Upper lobe of left lung (tissue), 6 donors: ENCODE data around the gene ADGRG3. TPM values are rescaled to one million over a fixed set of nuclear protein-coding genes. Genes with fewer than 3 reads are reported as not detected.

Source experiments
- ATAC-seq, 2 donors: fragments of 200-7000 bp; cut with Tn5 transposase; one replicate each; pipeline ENCODE4 v1.9.1; 2022; ENCODE audit warnings: mild to moderate bottlenecking in 2 of 2, moderate library complexity in 2 of 2; ENCODE audit not compliant: low FRiP score in 2 of 2
- DNase-seq, 2 donors: peaks; one replicate each; pipeline ENCODE4 v3.0.0-alpha.2; 2019 to 2020
- H3K27ac ChIP-seq, 4 donors: fragments of 200-600 bp; sonication (generic); one replicate each; pipeline ENCODE4 v1.5.1; 2016 to 2019
- H3K27me3 ChIP-seq, 4 donors: fragments of 200-600 bp; sonication (generic); one replicate each; pipeline ENCODE4 v1.5.1; 2017 to 2019
- H3K36me3 ChIP-seq, 4 donors: fragments of 200-600 bp; sonication (generic); one replicate each; pipeline ENCODE4 v1.5.1; 2016 to 2019
- H3K4me1 ChIP-seq, 4 donors: fragments of 200-600 bp; sonication (generic); one replicate each; pipeline ENCODE4 v1.5.1; 2018 to 2019
- H3K4me3 ChIP-seq, 4 donors: fragments of 200-600 bp; sonication (generic); one replicate each; pipeline ENCODE4 v1.5.1; 2017 to 2019; ENCODE audit warnings: mild to moderate bottlenecking in 2 of 4, moderate library complexity in 1 of 4
- H3K9me3 ChIP-seq, 4 donors: fragments of 200-600 bp; sonication (generic); one replicate each; pipeline ENCODE4 v1.5.1; 2018 to 2019
- CTCF ChIP-seq, 6 experiments: fragments of 450-650 bp in 4 of 6; fragments of 200-600 bp in 2 of 6; sonication (generic) in 2 of 6; IDR thresholded peaks; one replicate each; pipeline ENCODE4 v1.5.1; 2016 to 2019; ENCODE audit warnings: antibody characterized with exemption in 6 of 6
- EP300 ChIP-seq, 4 donors: sonication (generic); formaldehyde crosslinking; IDR thresholded peaks; one replicate each; pipeline ENCODE4 v1.5.1; 2017; ENCODE audit warnings: antibody characterized with exemption in 4 of 4, control low read depth in 2 of 4
- POLR2A ChIP-seq, 4 donors: fragments of 450-650 bp; IDR thresholded peaks; one replicate each; pipeline ENCODE4 v1.5.1; 2016 to 2017; ENCODE audit warnings: antibody characterized with exemption in 4 of 4, mild to moderate bottlenecking in 2 of 4
- POLR2AphosphoS5 ChIP-seq, 2 donors: sonication (generic); formaldehyde crosslinking; IDR thresholded peaks; one replicate each; pipeline ENCODE4 v1.5.1; 2017; ENCODE audit warnings: antibody characterized with exemption in 2 of 2
- WGBS, 2 donors: methylation state at CpG; one replicate each; pipeline ENCODE4 v1.1.5; 2017 to 2018; 5-methylcytosine and 5-hydroxymethylcytosine counted together
- total RNA-seq, 6 donors: library from RNA; depleted of rRNA in 4 of 6; stranded (reverse); fragments of >200 nt in 4 of 6; gene quantifications; one replicate each; pipeline versions ENCODE4 v1.1.0 to v1.2.1, GENCODE V29; 2016 to 2021
- donor health status: DM: no; HTN: no; CAD: no; lungs with moderate emphysema.
- donor health status: DM: no; HTN: yes; CAD: no; lungs with severe emphysema.

ADGRG3 gene
- total RNA-seq, 6 donors from 2014 or later: 3.1 to 17.2 (median 8.4) TPM

- H3K27ac ChIP-seq: peak overlapping the region in 1 of 4 donors; percentile 49
- H3K36me3 ChIP-seq: no peaks in the 10 kb centered on the region
- TF ChIP-seq POLR2A (IDR thresholded peaks at IDR 0.05) (no peak), EP300 (IDR thresholded peaks at IDR 0.05) (no peak), POLR2AphosphoS5 (IDR thresholded peaks at IDR 0.05) (no peak), CTCF (IDR thresholded peaks at IDR 0.05) (no peak)
- no peak overlapping the region for H3K4me3 ChIP-seq
- 57 to 64% methylated on average over 11 to 12 of the region's 12 CpGs for WGBS, 2 donors
- DNase-seq (no peak), ATAC-seq (no peak)
- H3K9me3 ChIP-seq: no peaks in the 10 kb centered on the region
- peaks cover 0 to 8% (median 0%) of the 10 kb centered on the region in 4 donors for H3K4me1 ChIP-seq
- no peaks in the 10 kb centered on the region for H3K27me3 ChIP-seq
These were observed 7.8 kb downstream of the ADGRG3 start for GRCh38 chr16:57675741-57676551.

GRCh38 chr16:57676553-57677085 lies 8.5 kb downstream of the ADGRG3 start:
- Histone ChIP-seq H3K27ac (peak overlapping the region in 1 of 4 donors; percentile 49), H3K36me3 (no peaks in the 10 kb centered on the region), H3K27me3 (no peaks in the 10 kb centered on the region), H3K4me1 (peaks cover 0 to 8% (median 0%) of the 10 kb centered on the region in 4 donors), H3K9me3 (no peaks in the 10 kb centered on the region), H3K4me3 (no peak overlapping the region)
- TF ChIP-seq EP300 (IDR thresholded peaks at IDR 0.05) (no peak), CTCF (IDR thresholded peaks at IDR 0.05) (no peak), POLR2AphosphoS5 (IDR thresholded peaks at IDR 0.05) (no peak), POLR2A (IDR thresholded peaks at IDR 0.05) (no peak)
- WGBS, 2 donors: 84% methylated on average over 4 of the region's 4 CpGs
- DNase-seq: no peak
- no peak for ATAC-seq

GRCh38 chr16:57677622-57678369 lies 9.7 kb downstream of the ADGRG3 start:
- DNase-seq: no peak
- ATAC-seq: no peak
- Histone ChIP-seq H3K4me1 (peaks cover 0 to 8% (median 0%) of the 10 kb centered on the region in 4 donors), H3K9me3 (no peaks in the 10 kb centered on the region), H3K4me3 (no peak overlapping the region), H3K36me3 (no peaks in the 10 kb centered on the region), H3K27me3 (no peaks in the 10 kb centered on the region), H3K27ac (no peak overlapping the region)
- WGBS, 2 donors: 45 to 51% methylated on average over 7 to 14 of the region's 14 CpGs
- no peak for TF ChIP-seq POLR2AphosphoS5 (IDR thresholded peaks at IDR 0.05)
- no peak for TF ChIP-seq CTCF (IDR thresholded peaks at IDR 0.05)
- TF ChIP-seq EP300 (IDR thresholded peaks at IDR 0.05): no peak
- TF ChIP-seq POLR2A (IDR thresholded peaks at IDR 0.05): no peak

GRCh38 chr16:57679016-57679415 lies 10.9 kb downstream of the ADGRG3 start:
- H3K4me1 ChIP-seq: peaks cover 0 to 8% (median 0%) of the 10 kb centered on the region in 4 donors
- H3K9me3 ChIP-seq: no peaks in the 10 kb centered on the region
- WGBS, 2 donors: 83 to 88% methylated on average over 7 to 12 of the region's 12 CpGs
- DNase-seq (peak in 1 of 2 donors; percentile 54), ATAC-seq (no peak)
- H3K36me3 ChIP-seq: no peaks in the 10 kb centered on the region
- H3K27me3 ChIP-seq: no peaks in the 10 kb centered on the region
- TF ChIP-seq EP300 (IDR thresholded peaks at IDR 0.05): no peak
- no peak for TF ChIP-seq POLR2A (IDR thresholded peaks at IDR 0.05)
- TF ChIP-seq POLR2AphosphoS5 (IDR thresholded peaks at IDR 0.05): no peak
- TF ChIP-seq CTCF (IDR thresholded peaks at IDR 0.05): no peak
- H3K4me3 ChIP-seq: no peak overlapping the region
- no peak overlapping the region for H3K27ac ChIP-seq
